ENCODE data around the gene TRIM7. TPM values are rescaled to one million over a fixed set of nuclear protein-coding genes. Genes with fewer than 3 reads are reported as not detected.

TRIM7 gene
- total and polyA plus RNA-seq, 2 donors (not counting 1 experiment from before 2014, with no cell fraction given): 1.7 to 7.4 TPM

- peak overlapping the region; percentile 68 to 95 (median 89) for H3K4me3 ChIP-seq (ENCODE audit: control extremely low read depth in 1 of 5, extremely low read depth in 1 of 5, insufficient read depth in 1 of 5, low read depth in 2 of 5, low read length in 4 of 5)
- CTCF ChIA-PET: interaction anchor here (0.9 to 3.8 kb wide), 8 partner anchors 13 to 49 kb away, joined by 3 to 48 read pairs (median 8); partner anchors contain the start of gene TRIM52
- peak overlapping the region; percentile 95 for H3K27ac ChIP-seq (ENCODE audit: low read length in 2 of 2)
- Mint-ChIP-seq H3K27me3 (no peaks in the 10 kb centered on the region), H3K27ac (peak overlapping the region; percentile 98), H3K4me3 (peak overlapping the region; percentile 94), H3K4me1 (peaks cover 65% of the 10 kb centered on the region), H3K9me3 (ENCODE audit: insufficient read depth) (no peaks in the 10 kb centered on the region)
- TF ChIP-seq CTCF (IDR thresholded peaks at IDR 0.05): no peak
- no peak for TF ChIP-seq EZH2 (IDR thresholded peaks at IDR 0.05; ENCODE audit: borderline replicate concordance, insufficient read depth, low read depth, low read length, poor library complexity, severe bottlenecking)
- no peaks in the 10 kb centered on the region for H4K20me1 ChIP-seq (ENCODE audit: control insufficient read depth, insufficient read depth, low read length, poor library complexity, severe bottlenecking)
- peak; percentile 97 for DNase-seq
- H3K27me3 ChIP-seq (replicated peaks in 1 of 4; ENCODE audit: control extremely low read depth in 1 of 4, control insufficient read depth in 3 of 4, insufficient read depth in 4 of 4, low read length in 3 of 4): no peaks in the 10 kb centered on the region
- peaks cover 0 to 18% (median 0%) of the 10 kb centered on the region in 3 donors for H3K9me3 ChIP-seq (ENCODE audit: control extremely low read depth in 1 of 3, control insufficient read depth in 2 of 3, insufficient read depth in 1 of 3, low read length in 2 of 3)
- peak overlapping the region; percentile 95 for H3K4me2 ChIP-seq (replicated peaks; ENCODE audit: low read depth, low read length, poor library complexity, severe bottlenecking)
- H3K79me2 ChIP-seq (ENCODE audit: control insufficient read depth, insufficient read depth, low read length): peaks cover 24% of the 10 kb centered on the region
- intact Hi-C loops (cut with micrococcal nuclease): loop anchor here (1.0 to 2.0 kb wide), 2 partner anchors 15 to 419 kb away; partner anchors contain the start of gene MGAT1
- POLR2A ChIA-PET: interaction anchor here (0.8 to 3.5 kb wide), 10 partner anchors 14 to 65 kb away, joined by 3 to 74 read pairs (median 6); partner anchors contain the start of genes RACK1, TRIM52 and TRIM7
- peak overlapping the region; percentile 79 for H3K9ac ChIP-seq (ENCODE audit: low read length)
- peaks cover 0 to 1% of the 10 kb centered on the region in 2 experiments for H3K36me3 ChIP-seq (replicated peaks in 1 of 2; ENCODE audit: control extremely low read depth in 1 of 2, control insufficient read depth in 1 of 2, extremely low read depth in 1 of 2, insufficient read depth in 2 of 2, low read length in 1 of 2)
- peaks cover 18 to 46% of the 10 kb centered on the region in 2 donors for H3K4me1 ChIP-seq (ENCODE audit: control insufficient read depth in 2 of 2, insufficient read depth in 2 of 2, low read length in 2 of 2)
- 6% methylated on average over 49 of the region's 50 CpGs for WGBS (ENCODE audit: insufficient coverage)
- ATAC-seq (ENCODE audit: low read depth): peak; percentile 10
- H2AFZ ChIP-seq (ENCODE audit: insufficient read depth, low read depth, low read length, poor library complexity, severe bottlenecking): peak overlapping the region; percentile 89
These were observed 17.0 kb upstream of the TRIM7 start for GRCh38 chr5:181221792-181222629.
